WTC11 (cell line): ENCODE results near the gene EAF1. TPM values are rescaled to one million over a fixed set of nuclear protein-coding genes. Genes with fewer than 3 reads are reported as not detected.

Source experiments
- ATAC-seq: fragments of 200-7000 bp; cut with Tn5 transposase; 2 replicates; pipeline ENCODE4 v1.10.0; 2021; ENCODE audit warnings: mild to moderate bottlenecking, moderate library complexity
- CTCF ChIA-PET: fragments of 300-600 bp; sonication (Branson Sonifier 250); formaldehyde crosslinking; loops from one replicate; lab custom pipeline; 2021; ENCODE audit warnings: antibody characterized with exemption; lab: Charles Lee
- POLR2A ChIA-PET: fragments of 350-600 bp; sonication (Branson Sonifier 250); formaldehyde crosslinking; loops from one replicate; lab custom pipeline; 2021; ENCODE audit warnings: antibody characterized with exemption; lab: Charles Lee
- DNase-seq: peaks from one replicate; pipeline ENCODE4 v3.0.0; 2021; ENCODE audit warnings: low spot score
- H3K27ac Mint-ChIP-seq: 2 replicates; pipeline ENCODE4 v1.8.0; 2021; ENCODE audit warnings: mixed read lengths
- H3K27me3 Mint-ChIP-seq: 2 replicates; pipeline ENCODE4 v1.8.0; 2021; ENCODE audit warnings: low read depth, mild to moderate bottlenecking, moderate library complexity, mixed read lengths
- H3K36me3 Mint-ChIP-seq: 2 replicates; pipeline ENCODE4 v1.8.0; 2021; ENCODE audit warnings: mixed read lengths
- H3K4me1 Mint-ChIP-seq: 2 replicates; pipeline ENCODE4 v1.8.0; 2022; ENCODE audit warnings: mixed read lengths
- H3K4me3 Mint-ChIP-seq: 2 replicates; pipeline ENCODE4 v1.8.0; 2021; ENCODE audit warnings: mild to moderate bottlenecking, moderate library complexity, mixed read lengths
- H3K9me3 Mint-ChIP-seq: 2 replicates; pipeline ENCODE4 v1.8.0; 2021; ENCODE audit warnings: mixed read lengths
- CREB1 ChIP-seq: sonication (generic); formaldehyde crosslinking; IDR thresholded peaks from 2 replicates; pipeline ENCODE4 v1.8.0; 2023; ENCODE audit warnings: mild to moderate bottlenecking, missing genetic modification reagents
- CTCF ChIP-seq: fragments of 200-600 bp; IDR thresholded peaks from 2 replicates; pipeline ENCODE4 v1.8.0; 2022; ENCODE audit warnings: antibody characterized with exemption
- E2F4 ChIP-seq: sonication (generic); formaldehyde crosslinking; IDR thresholded peaks from 2 replicates; pipeline ENCODE4 v1.8.1; 2022; ENCODE audit warnings: low read depth, mild to moderate bottlenecking, moderate library complexity, missing genetic modification reagents, borderline replicate concordance
- ELF4 ChIP-seq: sonication (generic); formaldehyde crosslinking; IDR thresholded peaks from 2 replicates; pipeline ENCODE4 v1.8.1; 2022; ENCODE audit warnings: low read depth, mild to moderate bottlenecking, moderate library complexity, missing genetic modification reagents
- EMX1 ChIP-seq: fragments of 250-450 bp; sonication (Bioruptor Pico); IDR thresholded peaks from 2 replicates; pipeline ENCODE4 v1.8.0; 2021; ENCODE audit warnings: mild to moderate bottlenecking
- FOXJ3 ChIP-seq: sonication (generic); formaldehyde crosslinking; IDR thresholded peaks from 2 replicates; pipeline ENCODE4 v1.9.0; 2021; ENCODE audit warnings: missing genetic modification reagents, mild to moderate bottlenecking, borderline replicate concordance
- FOXP1 ChIP-seq: sonication (generic); formaldehyde crosslinking; IDR thresholded peaks from 2 replicates; pipeline ENCODE4 v1.8.0; 2022; ENCODE audit warnings: missing genetic modification reagents, mild to moderate bottlenecking, moderate library complexity, borderline replicate concordance
- GABPB1 ChIP-seq: sonication (generic); formaldehyde crosslinking; IDR thresholded peaks from 2 replicates; pipeline ENCODE4 v1.8.1; 2023; ENCODE audit warnings: mild to moderate bottlenecking, missing genetic modification reagents
- HMGA2 ChIP-seq: fragments of 250-450 bp; sonication (Bioruptor Pico); IDR thresholded peaks from 2 replicates; pipeline ENCODE4 v1.4.0; 2021; ENCODE audit warnings: mild to moderate bottlenecking, moderate library complexity
- HMGXB4 ChIP-seq: sonication (generic); formaldehyde crosslinking; IDR thresholded peaks from 2 replicates; pipeline ENCODE4 v1.8.1; 2023; ENCODE audit warnings: mild to moderate bottlenecking, moderate library complexity, missing genetic modification reagents
- NFYB ChIP-seq: sonication (generic); formaldehyde crosslinking; conservative IDR thresholded peaks from 2 replicates; pipeline ENCODE4 v1.8.0; 2022; ENCODE audit warnings: low read depth, missing genetic modification reagents
- NR1H2 ChIP-seq: sonication (generic); formaldehyde crosslinking; IDR thresholded peaks from 2 replicates; pipeline ENCODE4 v1.9.0; 2021; ENCODE audit warnings: mild to moderate bottlenecking, moderate library complexity, missing genetic modification reagents
- NR2C2 ChIP-seq: sonication (generic); formaldehyde crosslinking; IDR thresholded peaks from 2 replicates; pipeline ENCODE4 v1.8.0; 2022; ENCODE audit warnings: mild to moderate bottlenecking, missing genetic modification reagents
- NR3C1 ChIP-seq: sonication (generic); formaldehyde crosslinking; conservative IDR thresholded peaks from 2 replicates; pipeline ENCODE4 v1.8.1; 2023; ENCODE audit warnings: low read depth, mild to moderate bottlenecking, missing genetic modification reagents
- PRRX2 ChIP-seq: fragments of 250-450 bp; sonication (Bioruptor Pico); IDR thresholded peaks from 2 replicates; pipeline ENCODE4 v1.8.0; 2021; ENCODE audit warnings: mild to moderate bottlenecking
- RELA ChIP-seq: sonication (generic); formaldehyde crosslinking; IDR thresholded peaks from 2 replicates; pipeline ENCODE4 v1.8.1; 2022; ENCODE audit warnings: missing genetic modification reagents, mild to moderate bottlenecking, borderline replicate concordance
- SMAD3 ChIP-seq: sonication (generic); formaldehyde crosslinking; IDR thresholded peaks from 2 replicates; pipeline ENCODE4 v1.8.0; 2022; ENCODE audit warnings: missing genetic modification reagents, mild to moderate bottlenecking, borderline replicate concordance
- SMAD4 ChIP-seq: sonication (generic); formaldehyde crosslinking; IDR thresholded peaks from 2 replicates; pipeline ENCODE4 v1.8.0; 2022; ENCODE audit warnings: mild to moderate bottlenecking, missing genetic modification reagents
- SOX15 ChIP-seq: fragments of 250-450 bp; sonication (Bioruptor Pico); IDR thresholded peaks from 2 replicates; pipeline ENCODE4 v1.9.0; 2021; ENCODE audit warnings: mild to moderate bottlenecking
- SP1 ChIP-seq: sonication (generic); formaldehyde crosslinking; conservative IDR thresholded peaks from 2 replicates; pipeline ENCODE4 v1.8.1; 2022; ENCODE audit warnings: missing genetic modification reagents
- TCF7 ChIP-seq: sonication (generic); formaldehyde crosslinking; IDR thresholded peaks from 2 replicates; pipeline ENCODE4 v1.8.0; 2022; ENCODE audit warnings: mild to moderate bottlenecking, low read depth, missing genetic modification reagents, moderate library complexity
- TEAD4 ChIP-seq: sonication (generic); formaldehyde crosslinking; IDR thresholded peaks from 2 replicates; pipeline ENCODE4 v1.8.0; 2022; ENCODE audit warnings: mild to moderate bottlenecking, missing genetic modification reagents
- ZNF121 ChIP-seq: sonication (generic); formaldehyde crosslinking; IDR thresholded peaks from 2 replicates; pipeline ENCODE4 v1.8.0; 2023; ENCODE audit warnings: missing genetic modification reagents
- ZNF232 ChIP-seq: sonication (generic); formaldehyde crosslinking; IDR thresholded peaks from 2 replicates; pipeline ENCODE4 v1.8.0; 2022; ENCODE audit warnings: mild to moderate bottlenecking, missing genetic modification reagents
- ZNF396 ChIP-seq: fragments of 250-450 bp; sonication (Bioruptor Pico); IDR thresholded peaks from 2 replicates; pipeline ENCODE4 v1.8.0; 2021; ENCODE audit warnings: mild to moderate bottlenecking, moderate library complexity, borderline replicate concordance
- ZNF532 ChIP-seq: fragments of 250-450 bp; sonication (Bioruptor Pico); IDR thresholded peaks from 2 replicates; pipeline ENCODE4 v1.9.0; 2021; ENCODE audit warnings: mild to moderate bottlenecking, borderline replicate concordance
- total RNA-seq: library from RNA; stranded (reverse); gene quantifications from 3 replicates; pipeline ENCODE4 v1.2.3, GENCODE V29; 2021

Gene EAF1
- total RNA-seq, 1 experiment from 2014 or later = 25.4 TPM

- peaks cover 7% of the 10 kb centered on the region; the same call in 1 of the 2 replicates for H3K4me1 Mint-ChIP-seq
- no peaks in the 10 kb centered on the region for H3K9me3 Mint-ChIP-seq
- no peaks in the 10 kb centered on the region for H3K36me3 Mint-ChIP-seq
- no peak overlapping the region for H3K27ac Mint-ChIP-seq
- no peaks in the 10 kb centered on the region for H3K27me3 Mint-ChIP-seq
- no peak for TF ChIP-seq ZNF396 (CRISPR knock-in tag)
- TF ChIP-seq HMGXB4 (CRISPR knock-in tag) = no peak
- TF ChIP-seq ZNF121 (CRISPR knock-in tag) = no peak
- TF ChIP-seq FOXP1 (CRISPR knock-in tag) = no peak
- TF ChIP-seq E2F4 (CRISPR knock-in tag) = no peak
- no peak for TF ChIP-seq CTCF
- TF ChIP-seq SMAD4 (CRISPR knock-in tag) = no peak
- no peak for TF ChIP-seq TEAD4
- no peak for TF ChIP-seq RELA (CRISPR knock-in tag)
- TF ChIP-seq NR1H2 (CRISPR knock-in tag) = no peak
- no peak for TF ChIP-seq NFYB (CRISPR knock-in tag)
- no peak for TF ChIP-seq TCF7 (CRISPR knock-in tag)
- TF ChIP-seq ZNF532 = no peak
- TF ChIP-seq NR3C1 (CRISPR knock-in tag) = no peak
- TF ChIP-seq PRRX2 (CRISPR knock-in tag) = no peak
- no peak for TF ChIP-seq HMGA2 (CRISPR knock-in tag)
- TF ChIP-seq CREB1 (CRISPR knock-in tag) = no peak
- TF ChIP-seq ZNF232 (CRISPR knock-in tag) = no peak
- no peak for TF ChIP-seq ELF4 (CRISPR knock-in tag)
- no peak for DNase-seq
- H3K4me3 Mint-ChIP-seq = no peak overlapping the region
- ChIA-PET CTCF (no interaction called here), POLR2A (no interaction called here)
- no peak for ATAC-seq
These were observed 62.8 kb downstream of the EAF1 start for GRCh38 chr3:15490158-15490557.

GRCh38 chr3:15491143-15491542, 63.7 kb downstream of the EAF1 start:
- CTCF ChIA-PET = interaction anchor here (0.6 kb wide), 1 partner anchor 9 kb away, joined by 4 read pairs; no protein-coding TSS in a partner anchor
- DNase-seq (no peak), ATAC-seq (no peak)
- Mint-ChIP-seq H3K27me3 (no peaks in the 10 kb centered on the region), H3K4me1 (peaks cover 17% of the 10 kb centered on the region), H3K27ac (no peak overlapping the region), H3K9me3 (no peaks in the 10 kb centered on the region), H3K4me3 (no peak overlapping the region), H3K36me3 (no peaks in the 10 kb centered on the region)
- POLR2A ChIA-PET = no interaction called here
- TF ChIP-seq EMX1 (CRISPR knock-in tag) (no peak), GABPB1 (CRISPR knock-in tag) (no peak), HMGA2 (CRISPR knock-in tag) (no peak), FOXJ3 (CRISPR knock-in tag) (no peak), SMAD3 (CRISPR knock-in tag) (no peak), SP1 (CRISPR knock-in tag) (no peak), SOX15 (no peak), NR2C2 (CRISPR knock-in tag) (no peak)
